H9 (cell line): ENCODE measurements around the gene MICOS13. TPM values are rescaled to one million over a fixed set of nuclear protein-coding genes. Genes with fewer than 3 reads are reported as not detected.

Experiments
- DNase-seq: peaks from one replicate; pipeline ENCODE4 v3.0.0-alpha.2; 2017
- H2AFZ ChIP-seq: one replicate; pipeline ENCODE4 v1.6.1; 2013; ENCODE audit warnings: mild to moderate bottlenecking, low read length, control low read depth, moderate library complexity
- H2AK5ac ChIP-seq: 2 replicates; pipeline ENCODE4 v1.6.1; 2013; ENCODE audit warnings: low read length, control low read depth, mixed read lengths; ENCODE audit not compliant: insufficient read length
- H2BK120ac ChIP-seq: one replicate; pipeline ENCODE4 v1.6.1; 2013; ENCODE audit warnings: low read depth, mild to moderate bottlenecking, low read length, control low read depth, inconsistent platforms; ENCODE audit not compliant: poor library complexity, severe bottlenecking
- H2BK12ac ChIP-seq: 2 replicates; pipeline ENCODE4 v1.6.1; 2013; ENCODE audit warnings: low read length, control low read depth, mixed read lengths, low read depth; ENCODE audit not compliant: insufficient read length
- H2BK15ac ChIP-seq: 2 replicates; pipeline ENCODE4 v1.6.1; 2013; ENCODE audit warnings: low read depth, low read length, control low read depth
- H2BK20ac ChIP-seq: one replicate; pipeline ENCODE4 v1.6.1; 2013; ENCODE audit warnings: low read depth, mild to moderate bottlenecking, low read length, control low read depth, inconsistent platforms; ENCODE audit not compliant: poor library complexity, severe bottlenecking
- H2BK5ac ChIP-seq: 2 replicates; pipeline ENCODE4 v1.6.1; 2013; ENCODE audit warnings: low read length, control low read depth, mixed read lengths; ENCODE audit not compliant: insufficient read length
- H3K14ac ChIP-seq: 2 replicates; pipeline ENCODE4 v1.6.1; 2013; ENCODE audit warnings: low read length, control low read depth; ENCODE audit not compliant: insufficient read depth
- H3K18ac ChIP-seq: 2 replicates; pipeline ENCODE4 v1.6.1; 2013; ENCODE audit warnings: low read depth, mild to moderate bottlenecking, mixed read lengths, low read length, control low read depth; ENCODE audit not compliant: insufficient read length
- H3K23ac ChIP-seq: 2 replicates; pipeline ENCODE4 v1.6.1; 2013; ENCODE audit warnings: low read length, control low read depth, mixed read lengths, low read depth; ENCODE audit not compliant: insufficient read length
- H3K23me2 ChIP-seq: 2 replicates; pipeline ENCODE4 v1.6.1; 2013; ENCODE audit warnings: low read depth, mild to moderate bottlenecking, mixed read lengths, low read length, control low read depth; ENCODE audit not compliant: insufficient read length, poor library complexity, severe bottlenecking
- H3K27ac ChIP-seq: 2 replicates; pipeline ENCODE4 v1.5.1; 2013; ENCODE audit warnings: low read length, control low read depth, mixed read lengths, low read depth; ENCODE audit not compliant: insufficient read length
- H3K27me3 ChIP-seq: 2 replicates; pipeline ENCODE4 v1.6.1; 2013; ENCODE audit warnings: low read length, control low read depth, inconsistent platforms; ENCODE audit not compliant: insufficient read depth
- H3K4ac ChIP-seq: 2 replicates; pipeline ENCODE4 v1.6.1; 2013; ENCODE audit warnings: low read depth, mild to moderate bottlenecking, control low read depth, inconsistent platforms, low read length, moderate library complexity
- H3K4me1 ChIP-seq: 2 replicates; pipeline ENCODE4 v1.6.1; 2013; ENCODE audit warnings: low read length, control low read depth, inconsistent platforms; ENCODE audit not compliant: insufficient read depth
- H3K4me2 ChIP-seq: 2 replicates; pipeline ENCODE4 v1.6.1; 2013; ENCODE audit warnings: low read length, control low read depth, mixed read lengths; ENCODE audit not compliant: insufficient read length, insufficient read depth
- H3K56ac ChIP-seq: 2 replicates; pipeline ENCODE4 v1.6.1; 2013; ENCODE audit warnings: low read depth, mild to moderate bottlenecking, mixed read lengths, low read length, control low read depth; ENCODE audit not compliant: insufficient read length
- H3K79me1 ChIP-seq: 2 replicates; pipeline ENCODE4 v1.6.1; 2013; ENCODE audit warnings: low read depth, mild to moderate bottlenecking, moderate library complexity, low read length, control low read depth, inconsistent platforms; ENCODE audit not compliant: insufficient read depth, poor library complexity, severe bottlenecking
- H3K79me2 ChIP-seq: 2 replicates; pipeline ENCODE4 v1.6.1; 2013; ENCODE audit warnings: low read length, control low read depth, inconsistent platforms; ENCODE audit not compliant: insufficient read depth
- H3K9ac ChIP-seq: 2 replicates; pipeline ENCODE4 v1.6.1; 2013; ENCODE audit warnings: low read length, control low read depth, mixed read lengths; ENCODE audit not compliant: insufficient read length; ENCODE audit errors: extremely low read depth
- H3K9me3 ChIP-seq: one replicate; pipeline ENCODE4 v1.6.1; 2013; ENCODE audit warnings: low read depth, low read length, inconsistent platforms; ENCODE audit not compliant: control insufficient read depth
- H3T11ph ChIP-seq: one replicate; pipeline ENCODE4 v1.6.1; 2013; ENCODE audit warnings: mild to moderate bottlenecking, low read length, control low read depth, inconsistent platforms
- H4K20me1 ChIP-seq: one replicate; pipeline ENCODE4 v1.6.1; 2013; ENCODE audit not compliant: control insufficient read depth, insufficient read length, insufficient read depth
- H4K5ac ChIP-seq: 2 replicates; pipeline ENCODE4 v1.6.1; 2013; ENCODE audit warnings: low read depth, mild to moderate bottlenecking, mixed read lengths, low read length, control low read depth; ENCODE audit not compliant: insufficient read length
- H4K8ac ChIP-seq: replicated peaks from 2 replicates; pipeline ENCODE4 v1.6.1; 2013; ENCODE audit warnings: low read length, control low read depth, mixed read lengths, low read depth; ENCODE audit not compliant: insufficient read length
- H4K91ac ChIP-seq: 2 replicates; pipeline ENCODE4 v1.6.1; 2013; ENCODE audit warnings: low read depth, mild to moderate bottlenecking, moderate library complexity, mixed read lengths, low read length, control low read depth; ENCODE audit not compliant: insufficient read length
- H3K27ac Mint-ChIP-seq, 3 experiments: 2 replicates in 2 of 3; 3 replicates in 1 of 3; pipeline ENCODE4 v1.8.0; 2020 to 2021; ENCODE audit warnings: mixed read lengths in 3 of 3, mild to moderate bottlenecking in 1 of 3, moderate library complexity in 1 of 3
- H3K27me3 Mint-ChIP-seq: 2 replicates; pipeline ENCODE4 v1.8.0; 2021; ENCODE audit warnings: low read depth, mild to moderate bottlenecking, moderate library complexity, mixed read lengths
- H3K36me3 Mint-ChIP-seq, 3 experiments: 2 replicates in 2 of 3; 3 replicates in 1 of 3; pipeline ENCODE4 v1.8.0; 2020 to 2021; ENCODE audit warnings: low read depth in 3 of 3, mixed read lengths in 3 of 3; ENCODE audit not compliant: insufficient read depth in 1 of 3
- H3K4me1 Mint-ChIP-seq, 2 experiments: 2 replicates each; pipeline ENCODE4 v1.8.0; 2020; ENCODE audit warnings: mixed read lengths in 2 of 2
- H3K4me3 Mint-ChIP-seq, 2 experiments: 2 replicates in 1 of 2; 3 replicates in 1 of 2; pipeline ENCODE4 v1.8.0; 2020 to 2021; ENCODE audit warnings: mild to moderate bottlenecking in 2 of 2, mixed read lengths in 2 of 2, moderate library complexity in 1 of 2
- H3K9me3 Mint-ChIP-seq, 2 experiments: 2 replicates in 1 of 2; 3 replicates in 1 of 2; pipeline ENCODE4 v1.8.0; 2020; ENCODE audit warnings: mild to moderate bottlenecking in 2 of 2, mixed read lengths in 2 of 2, moderate library complexity in 1 of 2
- WGBS: extraction: QIAGEN DNeasy Blood & Tissue Kit; methylation state at CpG from one replicate; pipeline ENCODE4 v1.1.7; 2013; ENCODE audit warnings: missing lambda C conversion rate, low lambda C conversion rate, mixed read lengths; ENCODE audit not compliant: insufficient read length; ENCODE audit errors: extremely low coverage; 5-methylcytosine and 5-hydroxymethylcytosine counted together
- total RNA-seq: library from RNA; stranded (reverse); gene quantifications from 2 replicates; pipeline ENCODE4 v1.2.1, GENCODE V29; 2021
- TF ChIP-seq, protein P1 (sequence below): fragments of 200-600 bp; sonication (generic); conservative IDR thresholded peaks from 3 replicates; pipeline ENCODE4 v1.8.0; 2021; ENCODE audit warnings: antibody characterized with exemption, mild to moderate bottlenecking

MICOS13 gene
- total RNA-seq, 1 experiment from 2014 or later = 23.8 TPM

DNA sequence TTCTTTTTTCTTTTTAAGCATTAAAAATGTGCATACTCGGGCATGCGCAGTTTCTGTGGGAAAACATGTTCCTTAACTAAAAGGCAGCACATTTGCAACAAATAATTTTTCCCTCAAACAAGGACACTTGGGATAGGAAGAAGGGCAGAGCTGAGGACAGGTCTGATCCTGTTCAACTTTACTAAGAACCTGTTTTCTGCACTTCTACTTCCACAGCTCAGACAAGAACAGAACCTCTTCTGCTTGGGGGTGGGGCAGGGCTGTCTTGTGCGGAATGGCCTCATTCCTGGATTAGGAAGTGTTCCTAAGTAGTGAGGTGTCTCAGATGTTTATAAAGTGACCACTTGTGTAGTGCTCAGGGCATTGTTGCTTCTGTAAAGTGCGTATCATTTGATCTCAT lies 39.1 kb downstream of the MICOS13 start:
- H4K91ac ChIP-seq = no peak overlapping the region
- no peak overlapping the region for H2AK5ac ChIP-seq
- no peaks in the 10 kb centered on the region for H4K20me1 ChIP-seq
- H3K9ac ChIP-seq = no peak overlapping the region
- no peak overlapping the region for H3K4me2 ChIP-seq
- peaks cover 7% of the 10 kb centered on the region for H3K79me1 ChIP-seq
- H3K23me2 ChIP-seq = no peaks in the 10 kb centered on the region
- no peak overlapping the region for H3K27ac ChIP-seq
- H3K18ac ChIP-seq = no peak overlapping the region
- Mint-ChIP-seq H3K36me3 (peaks cover 26 to 58% (median 53%) of the 10 kb centered on the region in 3 experiments; a peak in 6 of 7 replicates), H3K4me3 (no peak overlapping the region), H3K27ac (peak overlapping the region in 2 of 3 experiments; percentile 6 to 9; a peak in 3 of 7 replicates), H3K4me1 (peaks cover 0 to 2% of the 10 kb centered on the region in 2 experiments; a peak in 2 of 4 replicates), H3K9me3 (no peaks in the 10 kb centered on the region), H3K27me3 (no peaks in the 10 kb centered on the region)
- H2BK120ac ChIP-seq = no peak overlapping the region
- H3T11ph ChIP-seq = no peak overlapping the region
- H2BK5ac ChIP-seq = no peak overlapping the region
- H4K5ac ChIP-seq = no peak overlapping the region
- no peak overlapping the region for H3K14ac ChIP-seq
- H4K8ac ChIP-seq = no peak overlapping the region
- peaks cover 17% of the 10 kb centered on the region; the same call in 1 of the 2 replicates for H3K79me2 ChIP-seq
- DNase-seq = no peak
- no peaks in the 10 kb centered on the region for H3K9me3 ChIP-seq
- no peak overlapping the region for H2BK12ac ChIP-seq
- no peak overlapping the region for H2BK15ac ChIP-seq
- no peak overlapping the region for H3K4ac ChIP-seq
- no peak overlapping the region for H2BK20ac ChIP-seq
- no peak overlapping the region for H3K23ac ChIP-seq
- TF ChIP-seq, protein P1, sequence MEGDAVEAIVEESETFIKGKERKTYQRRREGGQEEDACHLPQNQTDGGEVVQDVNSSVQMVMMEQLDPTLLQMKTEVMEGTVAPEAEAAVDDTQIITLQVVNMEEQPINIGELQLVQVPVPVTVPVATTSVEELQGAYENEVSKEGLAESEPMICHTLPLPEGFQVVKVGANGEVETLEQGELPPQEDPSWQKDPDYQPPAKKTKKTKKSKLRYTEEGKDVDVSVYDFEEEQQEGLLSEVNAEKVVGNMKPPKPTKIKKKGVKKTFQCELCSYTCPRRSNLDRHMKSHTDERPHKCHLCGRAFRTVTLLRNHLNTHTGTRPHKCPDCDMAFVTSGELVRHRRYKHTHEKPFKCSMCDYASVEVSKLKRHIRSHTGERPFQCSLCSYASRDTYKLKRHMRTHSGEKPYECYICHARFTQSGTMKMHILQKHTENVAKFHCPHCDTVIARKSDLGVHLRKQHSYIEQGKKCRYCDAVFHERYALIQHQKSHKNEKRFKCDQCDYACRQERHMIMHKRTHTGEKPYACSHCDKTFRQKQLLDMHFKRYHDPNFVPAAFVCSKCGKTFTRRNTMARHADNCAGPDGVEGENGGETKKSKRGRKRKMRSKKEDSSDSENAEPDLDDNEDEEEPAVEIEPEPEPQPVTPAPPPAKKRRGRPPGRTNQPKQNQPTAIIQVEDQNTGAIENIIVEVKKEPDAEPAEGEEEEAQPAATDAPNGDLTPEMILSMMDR = no peak
- H3K4me1 ChIP-seq = no peaks in the 10 kb centered on the region
- no peak overlapping the region for H2AFZ ChIP-seq
- H3K27me3 ChIP-seq = no peaks in the 10 kb centered on the region
- H3K56ac ChIP-seq = no peak overlapping the region
- WGBS = no CpG with 5 or more reads among the region's 4 CpGs
